ENCODE measurements around the gene RNGTT.

- no peak for TF ChIP-seq CTCF (IDR thresholded peaks at IDR 0.05)
- TF ChIP-seq POLR2A (IDR thresholded peaks at IDR 0.05): no peak
Observed at GRCh38 chr6:88810089-88810488, 153.3 kb downstream of the RNGTT start.
